H9 (cell line): Measurements from ENCODE around the gene OSR1. TPM values are rescaled to one million over a fixed set of nuclear protein-coding genes. Genes with fewer than 3 reads are reported as not detected.

Source experiments
- DNase-seq: peaks from one replicate; pipeline ENCODE4 v3.0.0-alpha.2; 2017
- H2AFZ ChIP-seq: one replicate; pipeline ENCODE4 v1.6.1; 2013; ENCODE audit warnings: mild to moderate bottlenecking, low read length, control low read depth, moderate library complexity
- H2AK5ac ChIP-seq: 2 replicates; pipeline ENCODE4 v1.6.1; 2013; ENCODE audit warnings: low read length, control low read depth, mixed read lengths; ENCODE audit not compliant: insufficient read length
- H2BK120ac ChIP-seq: one replicate; pipeline ENCODE4 v1.6.1; 2013; ENCODE audit warnings: low read depth, mild to moderate bottlenecking, low read length, control low read depth, inconsistent platforms; ENCODE audit not compliant: poor library complexity, severe bottlenecking
- H2BK12ac ChIP-seq: 2 replicates; pipeline ENCODE4 v1.6.1; 2013; ENCODE audit warnings: low read length, control low read depth, mixed read lengths, low read depth; ENCODE audit not compliant: insufficient read length
- H2BK15ac ChIP-seq: 2 replicates; pipeline ENCODE4 v1.6.1; 2013; ENCODE audit warnings: low read depth, low read length, control low read depth
- H2BK20ac ChIP-seq: one replicate; pipeline ENCODE4 v1.6.1; 2013; ENCODE audit warnings: low read depth, mild to moderate bottlenecking, low read length, control low read depth, inconsistent platforms; ENCODE audit not compliant: poor library complexity, severe bottlenecking
- H2BK5ac ChIP-seq: 2 replicates; pipeline ENCODE4 v1.6.1; 2013; ENCODE audit warnings: low read length, control low read depth, mixed read lengths; ENCODE audit not compliant: insufficient read length
- H3K14ac ChIP-seq: 2 replicates; pipeline ENCODE4 v1.6.1; 2013; ENCODE audit warnings: low read length, control low read depth; ENCODE audit not compliant: insufficient read depth
- H3K18ac ChIP-seq: 2 replicates; pipeline ENCODE4 v1.6.1; 2013; ENCODE audit warnings: low read depth, mild to moderate bottlenecking, mixed read lengths, low read length, control low read depth; ENCODE audit not compliant: insufficient read length
- H3K23ac ChIP-seq: 2 replicates; pipeline ENCODE4 v1.6.1; 2013; ENCODE audit warnings: low read length, control low read depth, mixed read lengths, low read depth; ENCODE audit not compliant: insufficient read length
- H3K23me2 ChIP-seq: 2 replicates; pipeline ENCODE4 v1.6.1; 2013; ENCODE audit warnings: low read depth, mild to moderate bottlenecking, mixed read lengths, low read length, control low read depth; ENCODE audit not compliant: insufficient read length, poor library complexity, severe bottlenecking
- H3K27ac ChIP-seq: 2 replicates; pipeline ENCODE4 v1.5.1; 2013; ENCODE audit warnings: low read length, control low read depth, mixed read lengths, low read depth; ENCODE audit not compliant: insufficient read length
- H3K27me3 ChIP-seq: 2 replicates; pipeline ENCODE4 v1.6.1; 2013; ENCODE audit warnings: low read length, control low read depth, inconsistent platforms; ENCODE audit not compliant: insufficient read depth
- H3K4ac ChIP-seq: 2 replicates; pipeline ENCODE4 v1.6.1; 2013; ENCODE audit warnings: low read depth, mild to moderate bottlenecking, control low read depth, inconsistent platforms, low read length, moderate library complexity
- H3K4me1 ChIP-seq: 2 replicates; pipeline ENCODE4 v1.6.1; 2013; ENCODE audit warnings: low read length, control low read depth, inconsistent platforms; ENCODE audit not compliant: insufficient read depth
- H3K4me2 ChIP-seq: 2 replicates; pipeline ENCODE4 v1.6.1; 2013; ENCODE audit warnings: low read length, control low read depth, mixed read lengths; ENCODE audit not compliant: insufficient read length, insufficient read depth
- H3K56ac ChIP-seq: 2 replicates; pipeline ENCODE4 v1.6.1; 2013; ENCODE audit warnings: low read depth, mild to moderate bottlenecking, mixed read lengths, low read length, control low read depth; ENCODE audit not compliant: insufficient read length
- H3K79me1 ChIP-seq: 2 replicates; pipeline ENCODE4 v1.6.1; 2013; ENCODE audit warnings: low read depth, mild to moderate bottlenecking, moderate library complexity, low read length, control low read depth, inconsistent platforms; ENCODE audit not compliant: insufficient read depth, poor library complexity, severe bottlenecking
- H3K79me2 ChIP-seq: 2 replicates; pipeline ENCODE4 v1.6.1; 2013; ENCODE audit warnings: low read length, control low read depth, inconsistent platforms; ENCODE audit not compliant: insufficient read depth
- H3K9ac ChIP-seq: 2 replicates; pipeline ENCODE4 v1.6.1; 2013; ENCODE audit warnings: low read length, control low read depth, mixed read lengths; ENCODE audit not compliant: insufficient read length; ENCODE audit errors: extremely low read depth
- H3K9me3 ChIP-seq: one replicate; pipeline ENCODE4 v1.6.1; 2013; ENCODE audit warnings: low read depth, low read length, inconsistent platforms; ENCODE audit not compliant: control insufficient read depth
- H3T11ph ChIP-seq: one replicate; pipeline ENCODE4 v1.6.1; 2013; ENCODE audit warnings: mild to moderate bottlenecking, low read length, control low read depth, inconsistent platforms
- H4K20me1 ChIP-seq: one replicate; pipeline ENCODE4 v1.6.1; 2013; ENCODE audit not compliant: control insufficient read depth, insufficient read length, insufficient read depth
- H4K5ac ChIP-seq: 2 replicates; pipeline ENCODE4 v1.6.1; 2013; ENCODE audit warnings: low read depth, mild to moderate bottlenecking, mixed read lengths, low read length, control low read depth; ENCODE audit not compliant: insufficient read length
- H4K8ac ChIP-seq: replicated peaks from 2 replicates; pipeline ENCODE4 v1.6.1; 2013; ENCODE audit warnings: low read length, control low read depth, mixed read lengths, low read depth; ENCODE audit not compliant: insufficient read length
- H4K91ac ChIP-seq: 2 replicates; pipeline ENCODE4 v1.6.1; 2013; ENCODE audit warnings: low read depth, mild to moderate bottlenecking, moderate library complexity, mixed read lengths, low read length, control low read depth; ENCODE audit not compliant: insufficient read length
- H3K27ac Mint-ChIP-seq, 3 experiments: 2 replicates in 2 of 3; 3 replicates in 1 of 3; pipeline ENCODE4 v1.8.0; 2020 to 2021; ENCODE audit warnings: mixed read lengths in 3 of 3, mild to moderate bottlenecking in 1 of 3, moderate library complexity in 1 of 3
- H3K27me3 Mint-ChIP-seq: 2 replicates; pipeline ENCODE4 v1.8.0; 2021; ENCODE audit warnings: low read depth, mild to moderate bottlenecking, moderate library complexity, mixed read lengths
- H3K36me3 Mint-ChIP-seq, 3 experiments: 2 replicates in 2 of 3; 3 replicates in 1 of 3; pipeline ENCODE4 v1.8.0; 2020 to 2021; ENCODE audit warnings: low read depth in 3 of 3, mixed read lengths in 3 of 3; ENCODE audit not compliant: insufficient read depth in 1 of 3
- H3K4me1 Mint-ChIP-seq, 2 experiments: 2 replicates each; pipeline ENCODE4 v1.8.0; 2020; ENCODE audit warnings: mixed read lengths in 2 of 2
- H3K4me3 Mint-ChIP-seq, 2 experiments: 2 replicates in 1 of 2; 3 replicates in 1 of 2; pipeline ENCODE4 v1.8.0; 2020 to 2021; ENCODE audit warnings: mild to moderate bottlenecking in 2 of 2, mixed read lengths in 2 of 2, moderate library complexity in 1 of 2
- H3K9me3 Mint-ChIP-seq, 2 experiments: 2 replicates in 1 of 2; 3 replicates in 1 of 2; pipeline ENCODE4 v1.8.0; 2020; ENCODE audit warnings: mild to moderate bottlenecking in 2 of 2, mixed read lengths in 2 of 2, moderate library complexity in 1 of 2
- WGBS: extraction: QIAGEN DNeasy Blood & Tissue Kit; methylation state at CpG from one replicate; pipeline ENCODE4 v1.1.7; 2013; ENCODE audit warnings: missing lambda C conversion rate, low lambda C conversion rate, mixed read lengths; ENCODE audit not compliant: insufficient read length; ENCODE audit errors: extremely low coverage; 5-methylcytosine and 5-hydroxymethylcytosine counted together
- total RNA-seq: library from RNA; stranded (reverse); gene quantifications from 2 replicates; pipeline ENCODE4 v1.2.1, GENCODE V29; 2021
- TF ChIP-seq, protein P1 (sequence below): fragments of 200-600 bp; sonication (generic); conservative IDR thresholded peaks from 3 replicates; pipeline ENCODE4 v1.8.0; 2021; ENCODE audit warnings: antibody characterized with exemption, mild to moderate bottlenecking

OSR1 gene
- total RNA-seq, 1 experiment from 2014 or later, result 0.35 TPM

DNA sequence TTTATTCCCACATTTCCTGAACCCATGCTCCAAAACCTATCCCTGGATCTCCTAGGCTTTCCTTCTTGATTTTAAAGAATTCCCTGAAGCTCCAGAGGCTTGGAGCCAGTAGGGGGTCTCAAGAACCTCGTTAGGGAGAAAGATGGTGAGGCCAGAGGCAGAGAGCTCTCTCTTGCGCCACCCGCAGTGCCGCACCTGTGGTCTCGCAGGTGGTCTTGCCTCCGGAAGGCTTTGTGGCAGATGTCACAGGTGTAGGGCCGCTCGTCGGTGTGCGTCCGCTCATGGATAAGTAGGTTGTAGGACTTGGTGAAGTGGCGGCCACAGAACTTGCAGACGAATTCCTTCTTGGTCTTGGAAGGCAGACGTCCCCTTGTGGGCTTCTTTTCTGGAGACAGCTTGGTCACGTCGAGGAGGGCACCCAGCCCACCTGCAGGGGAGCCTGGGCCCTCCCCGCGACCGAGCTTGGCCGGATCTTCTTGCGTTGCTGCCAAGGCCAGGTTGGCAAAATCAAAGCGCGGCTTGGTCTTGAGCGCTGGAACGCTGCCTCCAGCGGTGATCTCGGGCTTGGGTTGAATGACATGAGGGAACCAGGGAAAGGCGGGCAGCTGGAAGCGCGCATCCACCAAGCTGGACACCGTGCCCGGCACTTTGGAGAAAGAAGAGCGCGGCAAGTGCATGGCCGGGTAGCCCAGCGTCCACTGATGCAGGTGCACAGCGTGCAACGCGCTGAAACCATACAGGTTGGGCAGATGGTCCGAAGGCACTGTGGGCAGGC is 5.3 kb downstream of the OSR1 start:
- Histone ChIP-seq H2BK5ac (no peak overlapping the region), H3K9me3 (no peaks in the 10 kb centered on the region), H3K18ac (no peak overlapping the region), H3K27ac (no peak overlapping the region), H3K23me2 (peaks cover 15% of the 10 kb centered on the region), H2BK12ac (no peak overlapping the region), H2BK120ac (no peak overlapping the region), H3K23ac (no peak overlapping the region), H2BK20ac (no peak overlapping the region), H4K91ac (no peak overlapping the region), H3K14ac (no peak overlapping the region), H3K56ac (no peak overlapping the region), H4K20me1 (no peaks in the 10 kb centered on the region), H4K5ac (no peak overlapping the region), H3K79me2 (no peaks in the 10 kb centered on the region), H2BK15ac (no peak overlapping the region), H3K79me1 (no peaks in the 10 kb centered on the region), H3K4me2 (peak overlapping the region; percentile 9), H2AFZ (no peak overlapping the region), H3K9ac (no peak overlapping the region), H3T11ph (no peak overlapping the region), H3K27me3 (peaks cover 88% of the 10 kb centered on the region), H3K4ac (no peak overlapping the region), H4K8ac (no peak overlapping the region), H3K4me1 (no peaks in the 10 kb centered on the region; the same call in 1 of the 2 replicates), H2AK5ac (no peak overlapping the region)
- TF ChIP-seq, protein P1, sequence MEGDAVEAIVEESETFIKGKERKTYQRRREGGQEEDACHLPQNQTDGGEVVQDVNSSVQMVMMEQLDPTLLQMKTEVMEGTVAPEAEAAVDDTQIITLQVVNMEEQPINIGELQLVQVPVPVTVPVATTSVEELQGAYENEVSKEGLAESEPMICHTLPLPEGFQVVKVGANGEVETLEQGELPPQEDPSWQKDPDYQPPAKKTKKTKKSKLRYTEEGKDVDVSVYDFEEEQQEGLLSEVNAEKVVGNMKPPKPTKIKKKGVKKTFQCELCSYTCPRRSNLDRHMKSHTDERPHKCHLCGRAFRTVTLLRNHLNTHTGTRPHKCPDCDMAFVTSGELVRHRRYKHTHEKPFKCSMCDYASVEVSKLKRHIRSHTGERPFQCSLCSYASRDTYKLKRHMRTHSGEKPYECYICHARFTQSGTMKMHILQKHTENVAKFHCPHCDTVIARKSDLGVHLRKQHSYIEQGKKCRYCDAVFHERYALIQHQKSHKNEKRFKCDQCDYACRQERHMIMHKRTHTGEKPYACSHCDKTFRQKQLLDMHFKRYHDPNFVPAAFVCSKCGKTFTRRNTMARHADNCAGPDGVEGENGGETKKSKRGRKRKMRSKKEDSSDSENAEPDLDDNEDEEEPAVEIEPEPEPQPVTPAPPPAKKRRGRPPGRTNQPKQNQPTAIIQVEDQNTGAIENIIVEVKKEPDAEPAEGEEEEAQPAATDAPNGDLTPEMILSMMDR, result peak; percentile 29; the same call in 1 of the 3 replicates
- peak; percentile 59 for DNase-seq
- Mint-ChIP-seq H3K27me3 (peaks cover 100% of the 10 kb centered on the region), H3K4me1 (peaks cover 32 to 48% of the 10 kb centered on the region in 2 experiments), H3K27ac (no peak overlapping the region), H3K9me3 (no peaks in the 10 kb centered on the region; a peak in 3 of 5 replicates), H3K36me3 (peaks cover 0 to 4% (median 0%) of the 10 kb centered on the region in 3 experiments; a peak in 1 of 7 replicates), H3K4me3 (peak overlapping the region in 1 of 2 experiments; percentile 42; a peak in 2 of 5 replicates)
- no CpG with 5 or more reads among the region's 40 CpGs for WGBS
